D721Med (cell line): ENCODE data around the gene BEGAIN.
A peak's percentile ranks its signal among the peaks of the same experiment; 100 is the strongest.

Source experiments
- DNase-seq: peaks from one replicate; pipeline ENCODE4 v3.0.0; 2011; ENCODE audit warnings: low spot score; ENCODE audit not compliant: insufficient read length
- FAIRE-seq: peaks from 2 replicates; lab custom pipeline; 2011; peaks lifted over from hg19 to GRCh38; lab: Jason Lieb, UNC
- TF ChIP-seq, protein P1 (sequence below): IDR thresholded peaks from 2 replicates; pipeline ENCODE4 v1.5.1; 2012; ENCODE audit warnings: mild to moderate bottlenecking, control low read depth; ENCODE audit not compliant: insufficient read depth; ENCODE audit errors: missing control alignments

Gene BEGAIN

DNA sequence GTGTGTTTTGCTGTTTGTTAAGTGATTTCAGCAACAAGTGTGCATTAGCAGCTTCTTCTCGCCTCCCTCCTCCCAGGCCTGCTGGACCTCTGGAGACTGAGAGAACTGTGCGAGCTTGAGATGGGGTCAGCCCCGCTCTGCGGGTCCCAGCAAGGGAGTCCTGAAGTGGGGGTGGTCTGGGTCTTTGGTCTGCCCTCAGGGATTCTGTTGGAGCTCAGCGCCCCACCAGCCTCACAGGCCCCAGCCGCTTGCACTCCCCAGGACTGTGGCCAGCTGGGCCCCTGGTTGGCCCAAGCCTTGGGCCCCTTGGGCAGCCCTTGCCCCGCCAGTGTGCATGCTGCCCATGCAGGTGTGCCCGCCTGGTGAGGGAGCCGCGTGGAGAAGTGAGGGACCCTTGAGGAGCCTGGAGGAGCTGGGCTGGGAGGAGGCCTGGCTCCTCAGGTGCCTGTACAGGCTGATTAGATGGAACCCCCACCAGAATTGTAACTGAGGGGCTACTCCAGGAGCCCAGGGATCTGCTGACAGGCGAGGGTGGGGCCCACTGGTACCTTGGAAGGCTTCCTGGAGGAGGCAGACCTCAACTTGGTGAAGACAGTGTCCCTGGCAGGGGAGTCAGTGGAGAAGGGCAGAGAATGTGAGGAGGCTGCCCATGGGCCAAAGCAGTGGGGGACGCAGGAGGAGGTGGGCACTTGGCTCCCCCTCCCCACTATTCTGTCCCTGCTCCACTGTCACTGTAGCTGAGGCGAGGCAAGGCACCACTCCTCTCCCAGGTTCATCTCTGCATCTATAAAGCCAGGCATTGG, 56.7 kb downstream of the BEGAIN start:
- TF ChIP-seq, protein P1, sequence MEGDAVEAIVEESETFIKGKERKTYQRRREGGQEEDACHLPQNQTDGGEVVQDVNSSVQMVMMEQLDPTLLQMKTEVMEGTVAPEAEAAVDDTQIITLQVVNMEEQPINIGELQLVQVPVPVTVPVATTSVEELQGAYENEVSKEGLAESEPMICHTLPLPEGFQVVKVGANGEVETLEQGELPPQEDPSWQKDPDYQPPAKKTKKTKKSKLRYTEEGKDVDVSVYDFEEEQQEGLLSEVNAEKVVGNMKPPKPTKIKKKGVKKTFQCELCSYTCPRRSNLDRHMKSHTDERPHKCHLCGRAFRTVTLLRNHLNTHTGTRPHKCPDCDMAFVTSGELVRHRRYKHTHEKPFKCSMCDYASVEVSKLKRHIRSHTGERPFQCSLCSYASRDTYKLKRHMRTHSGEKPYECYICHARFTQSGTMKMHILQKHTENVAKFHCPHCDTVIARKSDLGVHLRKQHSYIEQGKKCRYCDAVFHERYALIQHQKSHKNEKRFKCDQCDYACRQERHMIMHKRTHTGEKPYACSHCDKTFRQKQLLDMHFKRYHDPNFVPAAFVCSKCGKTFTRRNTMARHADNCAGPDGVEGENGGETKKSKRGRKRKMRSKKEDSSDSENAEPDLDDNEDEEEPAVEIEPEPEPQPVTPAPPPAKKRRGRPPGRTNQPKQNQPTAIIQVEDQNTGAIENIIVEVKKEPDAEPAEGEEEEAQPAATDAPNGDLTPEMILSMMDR: no peak
- FAIRE-seq (no peak), DNase-seq (no peak)

DNA sequence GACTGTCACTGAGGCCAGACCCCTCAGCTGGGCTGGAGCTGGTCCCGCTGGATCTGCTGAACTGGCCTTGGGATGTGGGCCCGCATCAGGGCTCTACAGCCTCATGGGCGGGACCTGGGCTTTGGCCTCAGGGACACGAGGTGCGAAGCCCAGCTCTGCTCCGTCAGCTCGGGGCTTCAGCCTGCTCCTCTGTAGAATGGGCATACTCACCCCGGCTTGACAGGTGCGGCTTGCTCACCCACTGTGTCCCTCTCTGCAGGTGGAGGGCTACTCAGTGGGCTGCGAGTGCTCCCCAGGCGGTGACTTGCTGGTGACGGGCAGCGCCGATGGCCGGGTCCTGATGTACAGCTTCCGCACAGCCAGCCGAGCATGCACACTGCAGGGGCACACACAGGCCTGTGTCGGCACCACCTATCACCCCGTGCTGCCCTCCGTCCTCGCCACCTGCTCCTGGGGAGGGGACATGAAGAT, 57.6 kb downstream of the BEGAIN start:
- DNase-seq (no peak), FAIRE-seq (no peak)
- TF ChIP-seq, protein P1: no peak

DNA sequence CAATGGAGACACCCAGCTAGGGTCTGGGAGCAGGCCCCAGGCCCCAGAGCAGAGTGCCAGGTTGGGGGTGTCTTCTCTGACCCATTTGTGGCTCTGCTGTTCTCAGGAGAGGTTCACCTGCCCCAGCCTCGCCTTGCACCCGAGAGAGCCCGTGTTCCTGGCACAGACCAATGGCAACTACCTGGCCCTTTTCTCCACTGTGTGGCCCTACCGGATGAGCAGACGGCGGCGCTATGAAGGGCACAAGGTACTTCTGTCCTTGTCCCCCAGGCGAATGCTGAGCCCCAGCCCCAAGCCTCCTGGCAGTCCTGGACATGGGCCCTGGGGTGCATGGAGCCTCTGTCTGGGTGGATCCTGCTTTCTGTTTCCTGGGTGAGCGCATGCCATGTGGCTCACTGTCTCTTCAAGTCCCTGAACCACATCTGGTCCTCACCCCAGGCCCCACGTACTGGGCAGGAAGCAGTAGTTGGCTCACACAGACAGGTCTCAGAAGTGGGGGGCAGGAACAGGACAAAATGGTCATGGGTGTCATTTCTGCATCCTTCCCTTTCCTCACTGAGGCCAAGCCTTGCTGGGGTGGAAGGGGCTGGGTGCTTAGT, 58.2 kb downstream of the BEGAIN start:
- no peak for FAIRE-seq
- no peak for DNase-seq
- TF ChIP-seq, protein P1: no peak

DNA sequence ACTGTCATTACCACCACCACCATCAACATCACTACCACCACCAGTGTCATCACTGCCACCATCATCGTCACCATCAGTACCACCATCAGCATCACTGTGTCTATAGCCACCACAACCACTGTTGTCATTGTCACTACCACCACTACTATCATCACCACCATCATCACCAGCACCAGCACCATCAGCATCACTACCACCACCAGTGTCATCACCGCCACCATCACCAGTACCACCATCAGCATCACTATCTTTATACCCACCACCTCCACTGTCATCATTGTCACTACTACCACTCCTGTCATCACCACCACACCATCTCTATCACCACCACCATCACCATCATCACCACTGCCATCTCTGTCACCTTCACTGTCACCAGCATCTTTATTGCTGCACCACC, 60.6 kb downstream of the BEGAIN start:
- DNase-seq (no peak), FAIRE-seq (no peak)
- TF ChIP-seq, protein P1: no peak

DNA sequence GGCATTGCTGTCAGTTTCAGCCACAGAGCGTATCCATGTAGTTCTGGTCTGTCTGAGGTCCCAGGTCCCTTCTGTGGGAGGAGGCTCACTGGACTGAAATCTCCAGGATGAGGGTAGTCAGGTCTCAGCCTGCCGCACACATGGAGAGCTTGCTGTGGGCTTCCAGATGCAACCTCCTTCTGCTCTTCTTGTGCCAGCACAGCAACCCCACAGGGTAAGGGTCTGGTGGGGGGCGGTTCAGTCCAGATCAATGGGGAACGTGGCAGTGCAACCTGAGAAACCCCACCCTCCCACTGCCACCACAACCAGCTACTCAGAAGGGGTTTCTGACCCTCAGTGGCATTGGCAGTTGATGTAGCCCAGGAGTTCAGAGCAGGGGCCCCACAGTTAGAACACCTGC, 61.2 kb downstream of the BEGAIN start:
- TF ChIP-seq, protein P1: no peak
- DNase-seq (no peak), FAIRE-seq (no peak)

DNA sequence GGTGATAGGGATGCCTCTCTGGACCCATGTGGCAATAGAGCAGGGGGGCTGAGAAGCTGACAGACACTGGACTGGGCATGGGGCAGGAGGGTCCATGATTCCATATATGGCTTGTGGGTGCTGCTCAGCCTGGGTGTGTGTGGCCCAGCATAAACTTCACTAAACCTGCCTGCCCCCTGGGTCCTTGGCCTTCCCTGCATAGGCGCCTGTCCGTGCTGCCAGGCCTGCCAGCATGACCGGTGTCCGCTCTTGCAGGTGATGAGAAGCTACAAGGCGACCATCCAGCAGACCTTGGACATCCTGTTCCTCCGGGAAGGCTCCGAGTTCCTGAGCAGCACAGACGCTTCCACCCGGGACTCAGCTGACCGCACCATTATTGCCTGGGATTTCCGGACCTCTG, 61.6 kb downstream of the BEGAIN start:
- TF ChIP-seq, protein P1: no peak
- no peak for FAIRE-seq
- DNase-seq: no peak

DNA sequence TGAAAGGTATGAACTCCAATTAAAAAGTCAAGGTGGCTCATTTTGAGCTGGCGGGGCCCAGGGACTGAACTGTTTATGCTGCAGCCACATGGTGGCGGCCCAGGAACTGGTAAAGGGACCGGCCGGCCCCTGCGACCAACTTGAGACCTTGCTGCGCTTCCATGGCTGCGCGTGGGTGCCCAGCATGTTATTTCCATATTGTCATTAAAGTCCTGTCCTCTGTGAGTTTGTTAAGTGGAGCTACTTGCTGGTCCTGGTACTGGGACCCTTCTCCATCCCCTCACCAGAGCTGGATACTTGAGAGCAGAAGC, 62.3 kb downstream of the BEGAIN start:
- DNase-seq: no peak
- TF ChIP-seq, protein P1: peak; percentile 42

More for the DNA sequence above, 62.3 kb downstream of the BEGAIN start:
- FAIRE-seq: no peak
